Fibroblast of lung (primary cell): ENCODE measurements around the gene RPF1.

Source experiments
- EZH2 ChIP-seq: IDR thresholded peaks from 2 replicates; pipeline ENCODE4 v1.5.1; 2012; ENCODE audit warnings: low read length, control low read depth, mild to moderate bottlenecking; ENCODE audit errors: missing control alignments
- TF ChIP-seq, protein P1 (sequence below), 2 donors: IDR thresholded peaks in 1 of 2; conservative IDR thresholded peaks in 1 of 2; 1 replicate in 1 of 2; 2 replicates in 1 of 2; pipeline ENCODE4 v1.5.1; 2011 to 2012; ENCODE audit warnings: low read length in 2 of 2, control low read depth in 1 of 2, inconsistent platforms in 1 of 2, low read depth in 1 of 2, mild to moderate bottlenecking in 1 of 2

DNA sequence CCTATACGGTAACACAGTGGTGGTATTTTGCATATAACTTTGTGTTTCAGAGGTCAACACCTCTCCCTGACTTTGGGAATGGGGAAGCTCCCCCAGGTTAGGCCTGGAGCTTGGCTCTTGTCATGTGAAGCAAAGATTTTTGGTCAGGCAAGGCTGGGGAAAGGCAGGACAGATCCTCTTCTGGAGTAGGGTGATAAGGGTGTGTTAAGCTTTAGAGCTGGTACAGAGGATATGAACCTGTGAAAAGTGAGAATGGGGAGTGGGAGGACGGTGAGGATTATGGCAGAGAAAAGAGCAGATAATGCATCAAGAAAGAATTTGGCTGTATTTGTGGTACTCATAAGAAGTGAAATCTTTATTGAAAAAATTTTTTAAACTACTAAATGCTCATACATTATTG, 2.3 kb downstream of the RPF1 start:
- TF ChIP-seq, protein P1, sequence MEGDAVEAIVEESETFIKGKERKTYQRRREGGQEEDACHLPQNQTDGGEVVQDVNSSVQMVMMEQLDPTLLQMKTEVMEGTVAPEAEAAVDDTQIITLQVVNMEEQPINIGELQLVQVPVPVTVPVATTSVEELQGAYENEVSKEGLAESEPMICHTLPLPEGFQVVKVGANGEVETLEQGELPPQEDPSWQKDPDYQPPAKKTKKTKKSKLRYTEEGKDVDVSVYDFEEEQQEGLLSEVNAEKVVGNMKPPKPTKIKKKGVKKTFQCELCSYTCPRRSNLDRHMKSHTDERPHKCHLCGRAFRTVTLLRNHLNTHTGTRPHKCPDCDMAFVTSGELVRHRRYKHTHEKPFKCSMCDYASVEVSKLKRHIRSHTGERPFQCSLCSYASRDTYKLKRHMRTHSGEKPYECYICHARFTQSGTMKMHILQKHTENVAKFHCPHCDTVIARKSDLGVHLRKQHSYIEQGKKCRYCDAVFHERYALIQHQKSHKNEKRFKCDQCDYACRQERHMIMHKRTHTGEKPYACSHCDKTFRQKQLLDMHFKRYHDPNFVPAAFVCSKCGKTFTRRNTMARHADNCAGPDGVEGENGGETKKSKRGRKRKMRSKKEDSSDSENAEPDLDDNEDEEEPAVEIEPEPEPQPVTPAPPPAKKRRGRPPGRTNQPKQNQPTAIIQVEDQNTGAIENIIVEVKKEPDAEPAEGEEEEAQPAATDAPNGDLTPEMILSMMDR (conservative IDR thresholded peaks at IDR 0.05 in 1 of 2, IDR thresholded peaks at IDR 0.05 in 1 of 2; ENCODE audit: low read depth in 1 of 2, low read length in 2 of 2) = no peak
- TF ChIP-seq EZH2 = no peak
